SK-N-SH treated with all-trans-retinoic acid at 6 μM for 48 hours (cell line): ENCODE data around the gene GNA12.

Source experiments
- ATAC-seq: fragments of 200-7000 bp; cut with Tn5 transposase; 3 replicates; pipeline ENCODE4 v1.9.1; 2020; ENCODE audit warnings: mild to moderate bottlenecking, moderate library complexity
- ARNTL ChIP-seq: fragments of 450-650 bp; formaldehyde crosslinking; IDR thresholded peaks from 2 replicates; pipeline ENCODE4 v1.5.0; 2020; ENCODE audit warnings: low read depth, mild to moderate bottlenecking, moderate library complexity, borderline replicate concordance
- BACH2 ChIP-seq: fragments of 250-450 bp; sonication (Bioruptor Pico); IDR thresholded peaks from 2 replicates; pipeline ENCODE4 v1.9.0; 2021; ENCODE audit warnings: mild to moderate bottlenecking, borderline replicate concordance
- CREB5 ChIP-seq: fragments of 250-450 bp; sonication (Bioruptor Pico); IDR thresholded peaks from 2 replicates; pipeline ENCODE4 v1.5.1; 2020; ENCODE audit warnings: low read depth, mild to moderate bottlenecking, moderate library complexity
- CSDC2 ChIP-seq: fragments of 250-450 bp; sonication (Bioruptor Pico); IDR thresholded peaks from 2 replicates; pipeline ENCODE4 v1.5.0; 2020; ENCODE audit warnings: mild to moderate bottlenecking, moderate library complexity
- ESRRG ChIP-seq: fragments of 250-450 bp; sonication (Bioruptor Pico); IDR thresholded peaks from 2 replicates; pipeline ENCODE4 v1.6.1; 2021; ENCODE audit warnings: mild to moderate bottlenecking
- GLIS3 ChIP-seq: fragments of 250-450 bp; sonication (Bioruptor Pico); IDR thresholded peaks from 2 replicates; pipeline ENCODE4 v1.5.0; 2020; ENCODE audit warnings: mild to moderate bottlenecking, moderate library complexity
- OSR1 ChIP-seq: fragments of 250-450 bp; sonication (Bioruptor Pico); IDR thresholded peaks from 2 replicates; pipeline ENCODE4 v1.8.0; 2022; ENCODE audit warnings: moderate library complexity, mild to moderate bottlenecking, inconsistent platforms
- PATZ1 ChIP-seq: fragments of 250-450 bp; sonication (Bioruptor Pico); IDR thresholded peaks from 2 replicates; pipeline ENCODE4 v1.8.0; 2020; ENCODE audit warnings: mild to moderate bottlenecking, moderate library complexity, borderline replicate concordance
- POU6F1 ChIP-seq: fragments of 250-450 bp; sonication (Bioruptor Pico); IDR thresholded peaks from 2 replicates; pipeline ENCODE4 v1.8.0; 2021; ENCODE audit warnings: low read depth, mild to moderate bottlenecking, moderate library complexity, borderline replicate concordance
- PPARA ChIP-seq: fragments of 250-450 bp; sonication (Bioruptor Pico); IDR thresholded peaks from 2 replicates; pipeline ENCODE4 v1.5.0; 2020; ENCODE audit warnings: mild to moderate bottlenecking, borderline replicate concordance
- RARB ChIP-seq: fragments of 250-450 bp; sonication (Bioruptor Pico); IDR thresholded peaks from 2 replicates; pipeline ENCODE4 v1.8.0; 2021; ENCODE audit warnings: mild to moderate bottlenecking, moderate library complexity
- SNAI2 ChIP-seq: fragments of 250-450 bp; sonication (Bioruptor Pico); IDR thresholded peaks from 2 replicates; pipeline ENCODE4 v1.5.0; 2020; ENCODE audit warnings: mild to moderate bottlenecking, moderate library complexity
- TCF4 ChIP-seq: fragments of 250-450 bp; sonication (Bioruptor Pico); IDR thresholded peaks from 2 replicates; pipeline ENCODE4 v1.8.0; 2021; ENCODE audit warnings: mild to moderate bottlenecking, moderate library complexity, borderline replicate concordance
- TOX ChIP-seq: fragments of 250-450 bp; sonication (Bioruptor Pico); IDR thresholded peaks from 2 replicates; pipeline ENCODE4 v1.8.0; 2021; ENCODE audit warnings: mild to moderate bottlenecking, moderate library complexity, borderline replicate concordance
- TSHZ2 ChIP-seq: fragments of 250-450 bp; sonication (Bioruptor Pico); IDR thresholded peaks from 2 replicates; pipeline ENCODE4 v1.5.0; 2020; ENCODE audit warnings: mild to moderate bottlenecking, moderate library complexity
- ZC3H10 ChIP-seq: fragments of 250-450 bp; sonication (Bioruptor Pico); IDR thresholded peaks from 2 replicates; pipeline ENCODE4 v1.5.1; 2021; ENCODE audit warnings: mild to moderate bottlenecking, moderate library complexity
- ZFP3 ChIP-seq: fragments of 250-450 bp; sonication (Bioruptor Pico); IDR thresholded peaks from 2 replicates; pipeline ENCODE4 v1.5.0; 2020; ENCODE audit warnings: mild to moderate bottlenecking, moderate library complexity
- ZFP30 ChIP-seq: fragments of 450-650 bp; formaldehyde crosslinking; IDR thresholded peaks from 2 replicates; pipeline ENCODE4 v1.5.0; 2022; ENCODE audit warnings: mild to moderate bottlenecking, moderate library complexity
- ZNF565 ChIP-seq: fragments of 450-650 bp; formaldehyde crosslinking; conservative IDR thresholded peaks from 2 replicates; pipeline ENCODE4 v1.5.0; 2020; ENCODE audit warnings: low read depth, mild to moderate bottlenecking, moderate library complexity
- ZNF70 ChIP-seq: fragments of 450-650 bp; formaldehyde crosslinking; IDR thresholded peaks from 2 replicates; pipeline ENCODE4 v1.5.0; 2020; ENCODE audit warnings: mild to moderate bottlenecking, moderate library complexity
- ZNF8 ChIP-seq: fragments of 450-650 bp; formaldehyde crosslinking; IDR thresholded peaks from 2 replicates; pipeline ENCODE4 v1.5.0; 2020; ENCODE audit warnings: mild to moderate bottlenecking, moderate library complexity

GNA12 gene

GRCh38 chr7:2844153-2845033 lies at the start of gene GNA12:
Gene GNA12 (minus strand): TSS chr7:2844308. CDS start chr7:2844161, 147 bp downstream.
- peak; percentile 99 for ATAC-seq
- TF ChIP-seq RARB (no peak), ZFP30 (CRISPR knock-in tag) (no peak), TSHZ2 (CRISPR knock-in tag) (peak; percentile 38; the same call in 1 of the 2 replicates), PATZ1 (CRISPR knock-in tag) (no peak), ZNF70 (CRISPR knock-in tag) (no peak), GLIS3 (CRISPR knock-in tag) (no peak)

GRCh38 chr7:2893411-2893861 lies 49.3 kb upstream of the GNA12 start:
- TF ChIP-seq CSDC2 (CRISPR knock-in tag) (no peak), RARB (no peak), TCF4 (CRISPR knock-in tag) (no peak), OSR1 (no peak)
- TF ChIP-seq, all 23 proteins: peak for 0
- ATAC-seq: no peak

GRCh38 chr7:2892549-2892948 lies 48.4 kb upstream of the GNA12 start:
- ATAC-seq: no peak
- no peak for TF ChIP-seq ZC3H10 (CRISPR knock-in tag)
- TF ChIP-seq ZFP30 (CRISPR knock-in tag): no peak
- no peak for TF ChIP-seq TOX
- no peak for TF ChIP-seq RARB
- no peak for TF ChIP-seq ARNTL
- no peak for TF ChIP-seq GLIS3 (CRISPR knock-in tag)
- TF ChIP-seq, all 23 proteins: peak for 0

- no peak for TF ChIP-seq POU6F1 (CRISPR knock-in tag)
- TF ChIP-seq PPARA (CRISPR knock-in tag): no peak
- TF ChIP-seq TSHZ2 (CRISPR knock-in tag): no peak
- TF ChIP-seq ZC3H10 (CRISPR knock-in tag): no peak
- no peak for TF ChIP-seq OSR1
- no peak for TF ChIP-seq ZNF70 (CRISPR knock-in tag)
- no peak for TF ChIP-seq CREB5 (CRISPR knock-in tag)
- no peak for TF ChIP-seq ZFP3 (CRISPR knock-in tag)
- no peak for TF ChIP-seq RARB
- no peak for TF ChIP-seq BACH2 (CRISPR knock-in tag)
- no peak for TF ChIP-seq ZNF565
- no peak for TF ChIP-seq ESRRG
- no peak for TF ChIP-seq ZNF8 (CRISPR knock-in tag)
- no peak for TF ChIP-seq SNAI2
- no peak for TF ChIP-seq PATZ1 (CRISPR knock-in tag)
- TF ChIP-seq, all 23 proteins: peak for 0
- ATAC-seq: no peak
Observed at GRCh38 chr7:2887816-2888215, 43.7 kb upstream of the GNA12 start.
